Measurements from ENCODE around the gene SDK2. TPM values are rescaled to one million over a fixed set of nuclear protein-coding genes. Genes with fewer than 3 reads are reported as not detected.

The SDK2 gene
- total and polyA plus RNA-seq, 3 experiments from 2014 or later = 0.35 to 0.54 (median 0.44) TPM

- H3K36me3 Mint-ChIP-seq = no peaks in the 10 kb centered on the region
- H3K27me3 Mint-ChIP-seq = peaks cover 3 to 4% of the 10 kb centered on the region in 2 donors
- H3K27me3 ChIP-seq (ENCODE audit: insufficient read depth, low read length, poor library complexity, severe bottlenecking) = no peaks in the 10 kb centered on the region
- peak overlapping the region; percentile 30 for H3K4me3 ChIP-seq (ENCODE audit: low read length)
- DNase-seq = peak; percentile 65 to 87 (median 75)
- peaks cover 0 to 6% (median 5%) of the 10 kb centered on the region in 3 donors for H3K4me1 Mint-ChIP-seq
- H3K4me3 Mint-ChIP-seq = no peak overlapping the region
- peak overlapping the region in 1 of 8 donors; percentile 13 for H3K27ac Mint-ChIP-seq
- H3K9me3 ChIP-seq (ENCODE audit: low read length) = no peaks in the 10 kb centered on the region
- no peaks in the 10 kb centered on the region for H3K36me3 ChIP-seq (ENCODE audit: insufficient read depth, low read length)
- no peak overlapping the region for H3K27ac ChIP-seq (ENCODE audit: low read depth, low read length)
- peaks cover 0 to 2% (median 0%) of the 10 kb centered on the region in 5 donors for H3K9me3 Mint-ChIP-seq
- POLR2A ChIA-PET = no interaction called here
- peaks cover 6% of the 10 kb centered on the region for H3K4me1 ChIP-seq (ENCODE audit: insufficient read depth, low read length)
- CTCF ChIA-PET = interaction anchor here (0.7 to 11.5 kb wide), 15 partner anchors 9 to 747 kb away, joined by 3 to 112 read pairs (median 4); no protein-coding TSS in a partner anchor
These were observed 214.6 kb downstream of the SDK2 start for GRCh38 chr17:73429440-73430164.

DNA sequence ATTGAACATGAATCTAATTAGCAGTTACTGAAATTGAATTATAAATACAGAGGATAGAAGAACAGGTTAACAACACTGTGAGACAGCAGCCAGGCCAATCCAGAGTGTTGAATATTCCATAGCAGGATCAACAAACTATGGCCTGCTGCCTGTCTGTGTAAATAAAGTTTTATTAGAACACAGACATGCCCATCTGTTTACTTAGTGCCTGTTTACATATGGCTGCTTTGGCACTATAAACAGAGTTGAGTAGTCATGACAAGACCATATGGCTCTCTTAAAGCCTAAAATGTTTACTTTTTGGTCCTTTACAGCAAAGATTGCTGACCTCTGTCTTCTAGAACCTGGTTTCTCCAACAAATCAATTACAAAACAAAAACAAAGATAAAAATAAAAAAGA, 217.0 kb downstream of the SDK2 start:
- Mint-ChIP-seq H3K36me3 (peaks cover 0 to under 1% (median 0%) of the 10 kb centered on the region in 3 donors), H3K27me3 (peaks cover 3 to 4% of the 10 kb centered on the region in 2 donors), H3K4me3 (no peak overlapping the region), H3K27ac (no peak overlapping the region), H3K4me1 (peaks cover 0 to 6% (median 5%) of the 10 kb centered on the region in 3 donors), H3K9me3 (peaks cover 0 to 2% (median 0%) of the 10 kb centered on the region in 5 donors)
- H3K9me3 ChIP-seq (ENCODE audit: low read length) = no peaks in the 10 kb centered on the region
- H3K4me1 ChIP-seq (ENCODE audit: insufficient read depth, low read length) = peaks cover 6% of the 10 kb centered on the region
- H3K27me3 ChIP-seq (ENCODE audit: insufficient read depth, low read length, poor library complexity, severe bottlenecking) = no peaks in the 10 kb centered on the region
- H3K4me3 ChIP-seq (ENCODE audit: low read length) = no peak overlapping the region
- ChIA-PET POLR2A (no interaction called here), CTCF (interaction anchor here (11.5 kb wide), 1 partner anchor 282 kb away, joined by 112 read pairs; no protein-coding TSS in a partner anchor)
- no peaks in the 10 kb centered on the region for H3K36me3 ChIP-seq (ENCODE audit: insufficient read depth, low read length)
- DNase-seq = no peak
- no peak overlapping the region for H3K27ac ChIP-seq (ENCODE audit: low read depth, low read length)

DNA sequence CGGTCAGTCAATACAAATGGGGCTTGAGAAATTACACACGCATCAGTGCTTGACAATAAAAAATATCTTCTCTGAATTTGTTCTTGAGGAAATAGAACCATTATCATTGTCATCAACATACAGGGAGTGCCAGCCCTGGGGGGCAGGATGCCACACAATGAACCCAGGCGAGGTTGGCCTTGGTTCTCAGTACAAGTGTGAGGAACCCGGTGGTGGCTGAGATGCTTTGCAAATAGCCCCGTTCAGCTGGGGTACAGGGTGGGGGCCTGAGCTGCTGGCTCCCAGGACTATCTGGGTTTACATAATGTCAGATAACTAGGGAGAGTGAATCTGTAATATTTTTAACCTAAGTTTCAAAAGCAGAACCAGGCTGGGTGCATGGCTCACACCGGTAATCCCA, 219.7 kb downstream of the SDK2 start:
- no peak overlapping the region for H3K4me3 Mint-ChIP-seq
- H3K27me3 ChIP-seq (ENCODE audit: insufficient read depth, low read length, poor library complexity, severe bottlenecking) = no peaks in the 10 kb centered on the region
- peaks cover 0 to 3% (median 2%) of the 10 kb centered on the region in 3 donors for H3K4me1 Mint-ChIP-seq
- H3K27ac ChIP-seq (ENCODE audit: low read depth, low read length) = no peak overlapping the region
- H3K36me3 Mint-ChIP-seq = peaks cover 0 to 4% (median 0%) of the 10 kb centered on the region in 3 donors
- H3K9me3 ChIP-seq (ENCODE audit: low read length) = no peaks in the 10 kb centered on the region
- CTCF ChIA-PET = interaction anchor here (1.1 to 11.5 kb wide), 2 partner anchors 285 to 300 kb away, joined by 3 to 112 read pairs; no protein-coding TSS in a partner anchor
- no peaks in the 10 kb centered on the region for H3K36me3 ChIP-seq (ENCODE audit: insufficient read depth, low read length)
- H3K27me3 Mint-ChIP-seq = peaks cover 5 to 6% of the 10 kb centered on the region in 2 donors
- DNase-seq = no peak
- no peak overlapping the region for H3K4me3 ChIP-seq (ENCODE audit: low read length)
- peaks cover 2% of the 10 kb centered on the region for H3K4me1 ChIP-seq (ENCODE audit: insufficient read depth, low read length)
- no peaks in the 10 kb centered on the region for H3K9me3 Mint-ChIP-seq
- POLR2A ChIA-PET = no interaction called here
- no peak overlapping the region for H3K27ac Mint-ChIP-seq

DNA sequence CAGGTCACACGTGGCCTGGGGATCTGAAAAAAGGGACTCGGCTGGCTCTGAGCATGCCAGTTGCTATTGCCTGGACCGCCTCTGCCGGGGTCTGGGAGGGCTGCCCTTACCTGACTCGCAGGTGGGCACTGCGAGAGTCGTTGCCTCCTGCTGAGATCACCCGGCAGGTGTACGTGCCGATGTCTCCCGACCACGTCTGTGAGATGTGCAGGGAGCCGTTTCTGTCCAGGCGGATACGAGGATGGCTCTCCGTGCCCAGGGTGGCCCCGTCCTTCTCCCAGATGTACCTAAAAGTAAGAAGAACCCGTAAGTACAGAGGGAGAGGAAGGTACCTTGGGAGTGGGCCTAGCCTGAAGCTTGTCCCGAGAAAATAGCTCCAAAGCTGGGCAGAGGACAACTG, 220.4 kb downstream of the SDK2 start:
- Histone ChIP-seq H3K36me3 (ENCODE audit: insufficient read depth, low read length) (no peaks in the 10 kb centered on the region), H3K27me3 (ENCODE audit: insufficient read depth, low read length, poor library complexity, severe bottlenecking) (no peaks in the 10 kb centered on the region), H3K27ac (ENCODE audit: low read depth, low read length) (no peak overlapping the region), H3K4me1 (ENCODE audit: insufficient read depth, low read length) (no peaks in the 10 kb centered on the region), H3K9me3 (ENCODE audit: low read length) (no peaks in the 10 kb centered on the region), H3K4me3 (ENCODE audit: low read length) (no peak overlapping the region)
- Mint-ChIP-seq H3K9me3 (no peaks in the 10 kb centered on the region), H3K4me3 (no peak overlapping the region), H3K36me3 (peaks cover 0 to 4% (median 0%) of the 10 kb centered on the region in 3 donors), H3K4me1 (no peaks in the 10 kb centered on the region), H3K27me3 (peaks cover 2 to 3% of the 10 kb centered on the region in 2 donors), H3K27ac (no peak overlapping the region)
- POLR2A ChIA-PET = no interaction called here
- CTCF ChIA-PET = interaction anchor here (11.5 kb wide), 1 partner anchor 286 kb away, joined by 112 read pairs; no protein-coding TSS in a partner anchor
- DNase-seq = no peak

DNA sequence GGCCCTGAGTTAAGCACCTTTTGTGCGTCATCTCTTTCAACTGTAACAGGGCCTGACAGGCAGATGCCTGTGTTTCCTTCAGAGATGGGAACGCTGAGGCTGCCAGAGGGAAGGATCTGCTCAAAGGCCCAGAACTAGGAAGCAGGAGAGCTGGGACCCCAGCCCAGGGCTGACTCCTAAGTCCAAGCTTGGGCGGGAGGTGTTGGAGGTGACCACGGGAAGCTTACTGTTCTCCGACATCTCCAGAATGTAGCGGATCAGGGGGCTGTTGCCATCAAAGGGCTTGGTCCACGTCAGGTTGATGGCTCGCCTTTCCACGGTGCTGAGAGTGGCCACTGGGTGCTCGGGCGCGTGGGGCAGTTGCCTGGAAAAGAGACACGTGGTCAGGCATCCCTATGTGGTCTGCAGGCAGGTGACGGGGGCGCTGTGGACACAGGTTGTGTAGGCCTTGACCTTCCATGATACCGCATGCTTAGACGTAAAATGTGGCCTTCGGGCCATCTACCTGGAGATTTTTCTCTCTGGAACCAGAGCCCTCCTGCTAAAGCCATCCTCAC, 221.0 kb downstream of the SDK2 start:
- POLR2A ChIA-PET = no interaction called here
- Histone ChIP-seq H3K4me3 (ENCODE audit: low read length) (no peak overlapping the region), H3K36me3 (ENCODE audit: insufficient read depth, low read length) (no peaks in the 10 kb centered on the region), H3K27ac (ENCODE audit: low read depth, low read length) (no peak overlapping the region), H3K27me3 (ENCODE audit: insufficient read depth, low read length, poor library complexity, severe bottlenecking) (no peaks in the 10 kb centered on the region), H3K9me3 (ENCODE audit: low read length) (no peaks in the 10 kb centered on the region), H3K4me1 (ENCODE audit: insufficient read depth, low read length) (no peaks in the 10 kb centered on the region)
- no peak overlapping the region for H3K27ac Mint-ChIP-seq
- no peak overlapping the region for H3K4me3 Mint-ChIP-seq
- H3K4me1 Mint-ChIP-seq = no peaks in the 10 kb centered on the region
- no peaks in the 10 kb centered on the region for H3K9me3 Mint-ChIP-seq
- peaks cover 0 to 4% (median 0%) of the 10 kb centered on the region in 3 donors for H3K36me3 Mint-ChIP-seq
- no peak for DNase-seq
- peaks cover 2 to 3% of the 10 kb centered on the region in 2 donors for H3K27me3 Mint-ChIP-seq
- CTCF ChIA-PET = interaction anchor here (0.7 to 11.5 kb wide), 2 partner anchors 53 to 286 kb away, joined by 3 to 112 read pairs; no protein-coding TSS in a partner anchor

- Mint-ChIP-seq H3K36me3 (peaks cover 0 to 4% (median 0%) of the 10 kb centered on the region in 3 donors), H3K27me3 (peaks cover 2 to 3% of the 10 kb centered on the region in 2 donors), H3K9me3 (no peaks in the 10 kb centered on the region), H3K4me3 (no peak overlapping the region), H3K27ac (peak overlapping the region in 1 of 8 donors; percentile 90), H3K4me1 (no peaks in the 10 kb centered on the region)
- Histone ChIP-seq H3K4me3 (ENCODE audit: low read length) (no peak overlapping the region), H3K36me3 (ENCODE audit: insufficient read depth, low read length) (no peaks in the 10 kb centered on the region), H3K27me3 (ENCODE audit: insufficient read depth, low read length, poor library complexity, severe bottlenecking) (no peaks in the 10 kb centered on the region), H3K4me1 (ENCODE audit: insufficient read depth, low read length) (no peaks in the 10 kb centered on the region), H3K27ac (ENCODE audit: low read depth, low read length) (no peak overlapping the region), H3K9me3 (ENCODE audit: low read length) (no peaks in the 10 kb centered on the region)
- POLR2A ChIA-PET = no interaction called here
- no peak for DNase-seq
- CTCF ChIA-PET = interaction anchor here (0.7 to 11.5 kb wide), 3 partner anchors 9 to 287 kb away, joined by 3 to 112 read pairs (median 3); no protein-coding TSS in a partner anchor
These were observed 222.1 kb downstream of the SDK2 start for GRCh38 chr17:73422121-73422520.

- ChIA-PET POLR2A (no interaction called here), CTCF (interaction anchor here (2.6 to 11.5 kb wide), 2 partner anchors 8 to 289 kb away, joined by 9 to 112 read pairs; no protein-coding TSS in a partner anchor)
- H3K4me3 Mint-ChIP-seq = no peak overlapping the region
- Histone ChIP-seq H3K9me3 (ENCODE audit: low read length) (no peaks in the 10 kb centered on the region), H3K36me3 (ENCODE audit: insufficient read depth, low read length) (no peaks in the 10 kb centered on the region), H3K27me3 (ENCODE audit: insufficient read depth, low read length, poor library complexity, severe bottlenecking) (no peaks in the 10 kb centered on the region), H3K4me1 (ENCODE audit: insufficient read depth, low read length) (no peaks in the 10 kb centered on the region), H3K27ac (ENCODE audit: low read depth, low read length) (no peak overlapping the region), H3K4me3 (ENCODE audit: low read length) (no peak overlapping the region)
- peaks cover 2 to 3% of the 10 kb centered on the region in 2 donors for H3K27me3 Mint-ChIP-seq
- no peak for DNase-seq
- H3K36me3 Mint-ChIP-seq = peaks cover 0 to 4% (median 0%) of the 10 kb centered on the region in 3 donors
- H3K9me3 Mint-ChIP-seq = no peaks in the 10 kb centered on the region
- no peaks in the 10 kb centered on the region for H3K4me1 Mint-ChIP-seq
- H3K27ac Mint-ChIP-seq = peak overlapping the region in 1 of 8 donors; percentile 45
These were observed 223.3 kb downstream of the SDK2 start for GRCh38 chr17:73420897-73421296.

DNA sequence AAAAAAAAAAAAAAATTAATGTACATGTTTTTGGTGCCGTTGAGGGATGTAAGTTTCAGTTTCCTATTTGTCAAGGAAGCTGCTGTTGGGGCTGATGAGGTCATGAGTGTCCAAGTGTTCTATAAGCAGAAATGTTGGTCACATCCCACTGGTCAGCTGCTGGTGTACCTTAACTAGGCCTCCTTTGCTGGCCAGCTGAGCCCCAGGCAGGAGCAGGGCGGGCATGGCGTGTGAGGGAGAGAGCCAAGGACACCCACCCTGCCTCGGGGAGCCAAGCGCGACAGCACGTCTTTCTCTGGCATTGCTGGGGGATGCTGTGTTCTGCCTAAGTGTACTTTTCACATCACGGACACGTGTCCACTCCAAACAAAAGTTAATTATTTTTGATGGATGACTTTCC, 224.4 kb downstream of the SDK2 start:
- Mint-ChIP-seq H3K27ac (no peak overlapping the region), H3K36me3 (peaks cover 0 to 4% (median 0%) of the 10 kb centered on the region in 3 donors), H3K4me3 (no peak overlapping the region), H3K9me3 (no peaks in the 10 kb centered on the region), H3K27me3 (peaks cover 2 to 3% of the 10 kb centered on the region in 2 donors), H3K4me1 (no peaks in the 10 kb centered on the region)
- Histone ChIP-seq H3K4me3 (ENCODE audit: low read length) (no peak overlapping the region), H3K36me3 (ENCODE audit: insufficient read depth, low read length) (no peaks in the 10 kb centered on the region), H3K27me3 (ENCODE audit: insufficient read depth, low read length, poor library complexity, severe bottlenecking) (no peaks in the 10 kb centered on the region), H3K9me3 (ENCODE audit: low read length) (no peaks in the 10 kb centered on the region), H3K27ac (ENCODE audit: low read depth, low read length) (no peak overlapping the region), H3K4me1 (ENCODE audit: insufficient read depth, low read length) (no peaks in the 10 kb centered on the region)
- CTCF ChIA-PET = interaction anchor here (2.6 kb wide), 1 partner anchor 10 kb away, joined by 9 read pairs; no protein-coding TSS in a partner anchor
- POLR2A ChIA-PET = no interaction called here
- no peak for DNase-seq

Measured in CD8-positive, alpha-beta memory T cell (primary cell).